ENCODE data around the gene RFC5. TPM values are rescaled to one million over a fixed set of nuclear protein-coding genes. Genes with fewer than 3 reads are reported as not detected.

The RFC5 gene
- total and polyA plus RNA-seq, 4 donors = 7.3 to 16.0 (median 8.2) TPM

DNA sequence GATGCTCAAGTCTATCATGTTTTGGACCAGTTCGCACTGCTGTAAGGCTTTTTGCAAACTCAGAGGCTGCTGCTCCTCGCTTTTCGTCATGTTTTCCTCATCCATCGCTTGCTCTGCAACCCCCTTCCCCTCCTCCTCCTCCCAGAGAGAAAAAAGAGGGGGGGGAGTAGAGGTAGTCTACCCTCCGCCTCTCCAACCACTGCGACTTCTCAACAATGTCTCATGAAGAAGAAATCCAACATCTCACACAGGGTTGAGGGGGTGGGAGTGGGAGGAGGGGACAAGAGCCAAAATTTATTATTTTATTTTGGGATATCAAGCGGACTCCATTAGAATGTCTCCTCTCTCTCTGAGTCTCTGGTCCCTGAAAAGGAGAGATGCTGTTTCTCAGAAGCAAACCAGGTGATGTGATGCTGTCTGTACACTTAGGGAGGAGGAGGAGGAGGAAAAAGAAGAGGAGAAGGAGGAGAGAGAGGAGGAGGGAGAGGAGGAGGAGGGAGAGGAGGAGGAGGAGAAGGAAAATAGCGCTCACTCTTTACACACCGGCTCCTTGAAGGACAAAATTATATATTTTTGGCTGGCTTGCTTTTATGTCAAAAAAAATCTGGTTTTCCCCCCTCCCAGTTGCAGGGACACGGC, 48.2 kb upstream of the RFC5 start:
- ATAC-seq (ENCODE audit: insufficient read depth, low FRiP score) (no peak), DNase-seq (no peak)
- H3K4me3 ChIP-seq = peak overlapping the region; percentile 32
- peaks cover 0 to 3% (median 0%) of the 10 kb centered on the region in 5 donors for H3K4me1 ChIP-seq (ENCODE audit: control insufficient read depth in 5 of 5, insufficient read depth in 5 of 5, low read length in 5 of 5)
- H3K9ac ChIP-seq (ENCODE audit: insufficient read depth in 1 of 2, low read length in 2 of 2) = no peak overlapping the region
- peak overlapping the region in 1 of 2 donors; percentile 9 for H3K27ac ChIP-seq (ENCODE audit: low read depth in 1 of 2, low read length in 1 of 2)
- WGBS, 2 donors = 4 to 6% methylated on average over 10 of the region's 10 CpGs
- H3K9me3 ChIP-seq (ENCODE audit: control insufficient read depth in 4 of 4, insufficient read depth in 3 of 4, low read length in 3 of 4) = peaks cover 0 to 5% (median under 1%) of the 10 kb centered on the region in 4 donors
- TF ChIP-seq CTCF (IDR thresholded peaks at IDR 0.05; ENCODE audit: control extremely low read depth, extremely low read depth) = no peak
- H3K36me3 ChIP-seq (ENCODE audit: control insufficient read depth in 4 of 4, insufficient read depth in 4 of 4, low read length in 4 of 4) = no peaks in the 10 kb centered on the region
- peaks cover 3 to 40% (median 38%) of the 10 kb centered on the region in 3 donors for H3K27me3 ChIP-seq (ENCODE audit: control insufficient read depth in 3 of 3, insufficient read depth in 3 of 3, low read length in 2 of 3)

DNA sequence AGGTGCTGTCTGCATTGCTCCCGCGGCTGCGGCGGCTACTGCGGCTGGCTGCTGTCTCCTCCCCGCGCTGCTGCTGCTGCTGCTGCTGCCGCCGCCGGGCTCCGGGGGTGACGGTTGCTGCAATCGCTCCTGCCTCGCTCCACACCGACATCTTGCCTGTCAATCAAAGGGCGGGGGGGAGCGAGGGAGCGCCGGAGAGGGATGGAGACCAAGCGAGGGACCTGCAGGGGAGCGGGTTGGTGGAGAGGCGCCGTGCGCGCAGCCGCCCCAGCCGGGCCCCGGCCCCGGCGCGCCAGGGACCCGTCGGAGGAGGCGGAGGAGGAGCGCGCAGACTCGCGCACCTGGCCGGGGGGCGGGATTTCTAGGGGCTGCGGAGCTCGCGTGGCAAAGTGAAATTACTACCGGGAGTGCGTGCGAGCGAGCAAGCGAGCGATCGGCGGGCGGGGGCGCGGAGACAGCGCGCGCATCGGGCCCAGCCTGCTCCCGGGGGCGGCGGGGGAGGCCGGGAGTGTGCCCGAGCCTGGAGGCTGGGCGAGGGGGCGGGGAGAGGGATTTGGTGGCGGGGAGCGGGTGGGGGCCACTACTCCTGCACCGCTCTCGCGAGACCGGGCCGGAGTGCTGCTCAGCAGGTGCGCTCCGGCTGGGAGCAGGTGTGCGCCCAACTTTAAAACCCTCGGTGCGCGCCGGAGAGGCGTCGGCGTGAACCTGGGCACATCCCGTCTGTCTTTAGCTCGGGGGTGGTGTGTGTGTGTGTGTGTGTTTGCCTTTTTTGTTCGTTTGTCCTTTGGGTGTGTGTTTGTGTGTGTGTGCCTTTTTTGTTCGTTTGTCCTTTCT, 47.5 kb upstream of the RFC5 start, which contains the start of gene KSR2:
Gene KSR2 (minus strand): TSS at position 165 of the 834 bp plus-strand sequence. CDS start 735 bp downstream, outside the sequence.
- H3K4me1 ChIP-seq (ENCODE audit: control insufficient read depth in 5 of 5, insufficient read depth in 5 of 5, low read length in 5 of 5) = peaks cover 0 to 3% (median 0%) of the 10 kb centered on the region in 5 donors
- 0 to 1% methylated on average over 72 to 85 of the region's 86 CpGs for WGBS, 2 donors
- peaks cover 0 to 5% (median under 1%) of the 10 kb centered on the region in 4 donors for H3K9me3 ChIP-seq (ENCODE audit: control insufficient read depth in 4 of 4, insufficient read depth in 3 of 4, low read length in 3 of 4)
- H3K9ac ChIP-seq (ENCODE audit: insufficient read depth in 1 of 2, low read length in 2 of 2) = peak within 1 kb of the TSS in 1 of 2 donors; percentile 25
- peak within 1 kb of the TSS; percentile 32 for H3K4me3 ChIP-seq
- H3K36me3 ChIP-seq (ENCODE audit: control insufficient read depth in 4 of 4, insufficient read depth in 4 of 4, low read length in 4 of 4) = no peaks in the 10 kb centered on the region
- TF ChIP-seq CTCF (IDR thresholded peaks at IDR 0.05; ENCODE audit: control extremely low read depth, extremely low read depth) = no peak
- ATAC-seq (ENCODE audit: insufficient read depth, low FRiP score) (peak; percentile 78), DNase-seq (peak; percentile 52 to 79 (median 73))
- H3K27ac ChIP-seq (ENCODE audit: low read depth in 1 of 2, low read length in 1 of 2) = peak within 1 kb of the TSS in 1 of 2 donors; percentile 35
- peaks cover 3 to 40% (median 38%) of the 10 kb centered on the region in 3 donors for H3K27me3 ChIP-seq (ENCODE audit: control insufficient read depth in 3 of 3, insufficient read depth in 3 of 3, low read length in 2 of 3)

DNA sequence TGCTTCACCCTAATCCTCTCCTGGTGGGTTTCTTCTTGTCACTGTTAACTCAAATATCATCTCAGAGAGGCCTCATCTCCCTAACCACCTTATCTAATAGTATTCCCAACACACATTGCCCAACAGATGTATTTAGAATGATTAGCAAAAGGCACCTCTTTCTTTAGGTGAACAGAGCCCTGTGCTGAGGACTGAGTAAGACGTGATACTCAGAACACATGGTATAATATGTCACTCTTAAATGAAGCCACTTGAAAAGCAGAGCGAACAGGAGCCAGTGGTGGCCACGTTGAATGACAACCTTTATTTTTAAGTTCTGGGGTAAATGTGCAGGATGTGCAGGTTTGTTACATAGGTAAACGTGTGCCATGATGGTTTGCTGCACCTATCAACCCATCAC, 46.2 kb upstream of the RFC5 start:
- H3K27ac ChIP-seq (ENCODE audit: low read depth in 1 of 2, low read length in 1 of 2) = no peak overlapping the region
- no peak for TF ChIP-seq CTCF (IDR thresholded peaks at IDR 0.05; ENCODE audit: control extremely low read depth, extremely low read depth)
- H3K36me3 ChIP-seq (ENCODE audit: control insufficient read depth in 4 of 4, insufficient read depth in 4 of 4, low read length in 4 of 4) = no peaks in the 10 kb centered on the region
- H3K4me3 ChIP-seq = no peak overlapping the region
- 89 to 92% methylated on average over 4 of the region's 4 CpGs for WGBS, 2 donors
- ATAC-seq (ENCODE audit: insufficient read depth, low FRiP score) (no peak), DNase-seq (no peak)
- peaks cover 0 to 8% (median under 1%) of the 10 kb centered on the region in 4 donors for H3K9me3 ChIP-seq (ENCODE audit: control insufficient read depth in 4 of 4, insufficient read depth in 3 of 4, low read length in 3 of 4)
- no peak overlapping the region for H3K9ac ChIP-seq (ENCODE audit: insufficient read depth in 1 of 2, low read length in 2 of 2)
- peaks cover 3 to 38% (median 38%) of the 10 kb centered on the region in 3 donors for H3K27me3 ChIP-seq (ENCODE audit: control insufficient read depth in 3 of 3, insufficient read depth in 3 of 3, low read length in 2 of 3)
- H3K4me1 ChIP-seq (ENCODE audit: control insufficient read depth in 5 of 5, insufficient read depth in 5 of 5, low read length in 5 of 5) = peaks cover 0 to 3% (median 0%) of the 10 kb centered on the region in 5 donors
